Left ventricle myocardium superior (tissue), 1 donor: ENCODE data around the gene OBSCN. TPM values are rescaled to one million over a fixed set of nuclear protein-coding genes. Genes with fewer than 3 reads are reported as not detected.
A peak's percentile ranks its signal among the peaks of the same experiment; 100 is the strongest.

Experiments used
- ATAC-seq: fragments of 200-7000 bp; cut with Tn5 transposase; one replicate; pipeline ENCODE4 v1.9.1; 2020; ENCODE audit warnings: mild to moderate bottlenecking, moderate library complexity
- DNase-seq: peaks from one replicate; pipeline ENCODE4 v3.0.0-alpha.2; 2020
- intact Hi-C: fragments of 100-400 bp; cut with micrococcal nuclease; formaldehyde crosslinking; loops from one replicate; pipeline ENCODE4 v1.11.0; 2022
- total RNA-seq: library from RNA; stranded (reverse); fragmentation: NEBNext Ultra II Directional; extraction: Animal tissue kit (Norgen Biotek cat#: 25700); gene quantifications from one replicate; pipeline ENCODE4 v1.2.1, GENCODE V29; 2021
- donor health status: DM: no; HTN: yes; CAD: no; lungs with severe emphysema.

The OBSCN gene
- total RNA-seq, 1 donor from 2014 or later: 316 TPM

GRCh38 chr1:228291906-228292608 lies 84.2 kb downstream of the OBSCN start:
- intact Hi-C loops: no loop called here
- ATAC-seq (no peak), DNase-seq (peak; percentile 7)

- intact Hi-C loops: no loop called here
- DNase-seq (peak; percentile 13), ATAC-seq (peak; percentile 6)
Measured at GRCh38 chr1:228292609-228292911, 84.7 kb downstream of the OBSCN start.

- DNase-seq: peak; percentile 19
- intact Hi-C loops: no loop called here
- ATAC-seq: no peak
Measured at GRCh38 chr1:228293393-228293792, 85.5 kb downstream of the OBSCN start.

GRCh38 chr1:228293816-228294500 lies 86.1 kb downstream of the OBSCN start:
- intact Hi-C loops: no loop called here
- DNase-seq (peak; percentile 16), ATAC-seq (peak; percentile 7)

- peak; percentile 18 for DNase-seq
- intact Hi-C loops: no loop called here
- ATAC-seq: no peak
Measured at GRCh38 chr1:228294717-228295116, 86.9 kb downstream of the OBSCN start.

- no peak for ATAC-seq
- intact Hi-C loops: no loop called here
- DNase-seq: peak; percentile 15
Measured at GRCh38 chr1:228295201-228295600, 87.4 kb downstream of the OBSCN start.

GRCh38 chr1:228295981-228296380 lies 88.1 kb downstream of the OBSCN start:
- DNase-seq (no peak), ATAC-seq (no peak)
- intact Hi-C loops: no loop called here

GRCh38 chr1:228297242-228297641 lies 89.4 kb downstream of the OBSCN start:
- intact Hi-C loops: no loop called here
- DNase-seq: no peak

GRCh38 chr1:228297822-228298221 lies 90.0 kb downstream of the OBSCN start:
- ATAC-seq: peak; percentile 35
- DNase-seq: peak; percentile 43
- intact Hi-C loops: no loop called here

More at GRCh38 chr1:228297242-228297641, 89.4 kb downstream of the OBSCN start:
- ATAC-seq: no peak

- DNase-seq: no peak
- intact Hi-C loops: no loop called here
- ATAC-seq: no peak
Measured at GRCh38 chr1:228298471-228298870, 90.6 kb downstream of the OBSCN start.

GRCh38 chr1:228299211-228299610 lies 91.4 kb downstream of the OBSCN start:
- DNase-seq: peak; percentile 8
- no peak for ATAC-seq

GRCh38 chr1:228299901-228300300 lies 92.1 kb downstream of the OBSCN start:
- intact Hi-C loops: no loop called here
- DNase-seq (peak; percentile 19), ATAC-seq (no peak)

More at GRCh38 chr1:228299211-228299610, 91.4 kb downstream of the OBSCN start:
- intact Hi-C loops: no loop called here

- no peak for ATAC-seq
- no peak for DNase-seq
- intact Hi-C loops: no loop called here
Measured at GRCh38 chr1:228302086-228302485, 94.2 kb downstream of the OBSCN start.

- intact Hi-C loops: no loop called here
- ATAC-seq: no peak
- no peak for DNase-seq
Measured at GRCh38 chr1:228303596-228303995, 95.8 kb downstream of the OBSCN start.

GRCh38 chr1:228304225-228304624 lies 96.4 kb downstream of the OBSCN start:
- DNase-seq (no peak), ATAC-seq (no peak)
- intact Hi-C loops: no loop called here

- DNase-seq (no peak), ATAC-seq (no peak)
- intact Hi-C loops: no loop called here
Measured at GRCh38 chr1:228304766-228305395, 97.0 kb downstream of the OBSCN start.

GRCh38 chr1:228305721-228306152 lies 97.9 kb downstream of the OBSCN start:
- intact Hi-C loops: no loop called here
- DNase-seq: peak; percentile 16
- ATAC-seq: peak; percentile 6

- peak; percentile 5 for ATAC-seq
- peak; percentile 20 for DNase-seq
- intact Hi-C loops: no loop called here
Measured at GRCh38 chr1:228306275-228307217, 98.7 kb downstream of the OBSCN start.
